Stimulated activated CD8-positive, alpha-beta memory T cell treated with anti-CD3 and anti-CD28 coated beads, Interleukin-4, amount 100 ng/mL, for 4 hours (primary cell): ENCODE data around the gene TADA2A.
"Not testable (repeated sequence)": the region's sequence is repeated elsewhere in the genome, so short reads cannot be mapped to it uniquely, and the experiment has no call there.

ENCODE experiments used
- DNase-seq, 2 donors: peaks; one replicate each; pipeline ENCODE4 v3.0.0-alpha.2; 2020; ENCODE audit warnings: low read depth in 2 of 2, low spot score in 1 of 2

Gene TADA2A

GRCh38 chr17:37399265-37399803, 7.4 kb upstream of the TADA2A start:
- DNase-seq, result no peak

GRCh38 chr17:37400505-37400904, 6.2 kb upstream of the TADA2A start:
- no peak for DNase-seq

GRCh38 chr17:37405522-37405921, 1.2 kb upstream of the TADA2A start:
- DNase-seq, result not testable (repeated sequence)

- DNase-seq, result no peak
These were observed 591 bp upstream of the TADA2A start for GRCh38 chr17:37405955-37406634.

GRCh38 chr17:37408145-37408479, 1.4 kb downstream of the TADA2A start:
- not testable (repeated sequence) for DNase-seq

- DNase-seq, result no peak
These were observed 3.7 kb downstream of the TADA2A start for GRCh38 chr17:37410357-37410756.

GRCh38 chr17:37413875-37414519, 7.3 kb downstream of the TADA2A start:
- no peak for DNase-seq

- no peak for DNase-seq
These were observed 11.2 kb downstream of the TADA2A start for GRCh38 chr17:37417852-37418251.

- DNase-seq, result no peak
These were observed 16.4 kb downstream of the TADA2A start for GRCh38 chr17:37422971-37423625.

GRCh38 chr17:37425268-37425667, 18.6 kb downstream of the TADA2A start:
- DNase-seq, result no peak

GRCh38 chr17:37429039-37429438, 22.4 kb downstream of the TADA2A start:
- no peak for DNase-seq

GRCh38 chr17:37429453-37429852, 22.8 kb downstream of the TADA2A start:
- no peak for DNase-seq

GRCh38 chr17:37430051-37430627, 23.5 kb downstream of the TADA2A start:
- no peak for DNase-seq

- DNase-seq, result no peak
These were observed 26.0 kb downstream of the TADA2A start for GRCh38 chr17:37432671-37433070.

- DNase-seq, result no peak
These were observed 31.5 kb downstream of the TADA2A start for GRCh38 chr17:37438141-37438540.

- no peak for DNase-seq
These were observed 33.7 kb downstream of the TADA2A start for GRCh38 chr17:37440424-37440823.

GRCh38 chr17:37441369-37442014, 34.8 kb downstream of the TADA2A start:
- DNase-seq, result not testable (repeated sequence)

GRCh38 chr17:37446027-37446426, 39.3 kb downstream of the TADA2A start:
- DNase-seq, result no peak

GRCh38 chr17:37447641-37448040, 41.0 kb downstream of the TADA2A start:
- no peak for DNase-seq

GRCh38 chr17:37450112-37450511, 43.4 kb downstream of the TADA2A start:
- DNase-seq, result no peak

- not testable (repeated sequence) for DNase-seq
These were observed 51.1 kb downstream of the TADA2A start for GRCh38 chr17:37457801-37458200.
